GM23248 (cell line): ENCODE measurements around the gene ALDH1A3. TPM values are rescaled to one million over a fixed set of nuclear protein-coding genes. Genes with fewer than 3 reads are reported as not detected.

Experiments used
- DNase-seq: peaks from one replicate; pipeline ENCODE4 v3.0.0-alpha.2; 2015
- H2AFZ ChIP-seq: fragments of 200-600 bp; sonication (generic); 2 replicates; pipeline ENCODE4 v1.6.1; 2016; ENCODE audit warnings: antibody characterized with exemption
- H3F3A ChIP-seq: fragments of 200-600 bp; sonication (generic); 2 replicates; pipeline ENCODE4 v1.6.1; 2016; ENCODE audit warnings: mild to moderate bottlenecking, antibody characterized with exemption, mixed run types; ENCODE audit not compliant: insufficient read depth
- H3K27ac ChIP-seq: fragments of 200-600 bp; sonication (generic); 2 replicates; pipeline ENCODE4 v1.5.1; 2016; ENCODE audit warnings: mild to moderate bottlenecking
- H3K27me3 ChIP-seq: fragments of 200-600 bp; sonication (generic); replicated peaks from 2 replicates; pipeline ENCODE4 v1.6.1; 2016; ENCODE audit warnings: mild to moderate bottlenecking; ENCODE audit not compliant: insufficient read depth
- H3K36me3 ChIP-seq: fragments of 200-600 bp; sonication (generic); 2 replicates; pipeline ENCODE4 v1.6.1; 2016; ENCODE audit warnings: low read depth, mild to moderate bottlenecking
- H3K4me1 ChIP-seq: fragments of 200-600 bp; sonication (generic); 2 replicates; pipeline ENCODE4 v1.6.1; 2016; ENCODE audit warnings: mild to moderate bottlenecking; ENCODE audit not compliant: insufficient read depth
- H3K4me2 ChIP-seq: fragments of 200-600 bp; sonication (generic); one replicate; pipeline ENCODE4 v1.6.1; 2016; ENCODE audit warnings: mild to moderate bottlenecking; ENCODE audit not compliant: unreplicated experiment
- H3K4me3 ChIP-seq: fragments of 200-600 bp; sonication (generic); 2 replicates; pipeline ENCODE4 v1.5.1; 2016; ENCODE audit warnings: mild to moderate bottlenecking
- H3K79me2 ChIP-seq: fragments of 200-600 bp; sonication (generic); 2 replicates; pipeline ENCODE4 v1.6.1; 2016; ENCODE audit warnings: mild to moderate bottlenecking; ENCODE audit not compliant: insufficient read depth
- H3K9ac ChIP-seq: fragments of 200-600 bp; sonication (generic); 2 replicates; pipeline ENCODE4 v1.6.1; 2016; ENCODE audit warnings: mild to moderate bottlenecking
- H3K9me2 ChIP-seq: fragments of 200-600 bp; sonication (generic); 2 replicates; pipeline ENCODE4 v1.6.1; 2016; ENCODE audit warnings: mixed run types, mild to moderate bottlenecking, moderate library complexity; ENCODE audit not compliant: insufficient read depth
- H3K9me3 ChIP-seq: fragments of 200-600 bp; sonication (generic); one replicate; pipeline ENCODE4 v1.6.1; 2017; ENCODE audit warnings: low read depth
- H4K20me1 ChIP-seq: fragments of 200-600 bp; sonication (generic); 2 replicates; pipeline ENCODE4 v1.6.0; 2016; ENCODE audit not compliant: insufficient read depth
- EZH2 ChIP-seq: fragments of 200-600 bp; sonication (generic); IDR thresholded peaks from 2 replicates; pipeline ENCODE4 v1.6.1; 2018; ENCODE audit warnings: antibody characterized with exemption, mild to moderate bottlenecking; ENCODE audit not compliant: insufficient read depth, poor library complexity, severe bottlenecking
- EZH2phosphoT487 ChIP-seq: fragments of 200-600 bp; sonication (generic); IDR thresholded peaks from 2 replicates; pipeline ENCODE4 v1.6.1; 2018; ENCODE audit warnings: antibody characterized with exemption, moderate library complexity, mild to moderate bottlenecking, low read depth; ENCODE audit not compliant: insufficient read depth
- WGBS, 2 experiments: methylation state at CpG; one replicate each; pipeline ENCODE4 v1.1.6; 2015 to 2017; ENCODE audit warnings: low lambda C conversion rate in 2 of 2, low coverage in 1 of 2; ENCODE audit errors: missing lambda C conversion rate in 2 of 2; 5-methylcytosine and 5-hydroxymethylcytosine counted together
- in situ Hi-C: fragments of 300-500 bp; cut with MboI; formaldehyde crosslinking; loops from 2 replicates; pipeline ENCODE4 v1.15.0; 2020
- polyA plus RNA-seq: library from polyadenylated mRNA; unstranded; fragments of >200 nt; fragmentation: Nextera tagmentation; extraction: Ambion mirVana; gene quantifications from 2 replicates; pipeline ENCODE4 v1.2.1, GENCODE V29; 2016
- total RNA-seq: library from RNA; depleted of rRNA; stranded (reverse); fragments of >200 nt; shearing (Covaris generic); gene quantifications from 2 replicates; pipeline ENCODE4 v1.2.3, GENCODE V29; 2014

ALDH1A3 gene
- total and polyA plus RNA-seq, 2 experiments from 2014 or later: 4.8 to 9.9 TPM

- Histone ChIP-seq H3K9me3 (no peaks in the 10 kb centered on the region), H3K9me2 (no peaks in the 10 kb centered on the region), H3K4me2 (peak overlapping the region; percentile 76), H2AFZ (peak overlapping the region; percentile 100), H3K9ac (peak overlapping the region; percentile 71), H3K79me2 (no peaks in the 10 kb centered on the region), H3K4me3 (peak overlapping the region; percentile 64), H4K20me1 (no peaks in the 10 kb centered on the region), H3K4me1 (peaks cover 9% of the 10 kb centered on the region; the same call in 1 of the 2 replicates), H3F3A (peaks cover 10% of the 10 kb centered on the region; the same call in 1 of the 2 replicates), H3K27ac (peak overlapping the region; percentile 63), H3K36me3 (no peaks in the 10 kb centered on the region), H3K27me3 (no peaks in the 10 kb centered on the region)
- in situ Hi-C loops: loop anchor here (25.0 kb wide), 1 partner anchor 360 kb away; the partner anchor contains the start of gene CHSY1
- no peak for DNase-seq
- no peak for TF ChIP-seq EZH2phosphoT487
- TF ChIP-seq EZH2: no peak
- WGBS, 2 experiments: 53 to 57% methylated on average over 14 of the region's 14 CpGs
Measured at GRCh38 chr15:100901702-100902435, 22.2 kb downstream of the ALDH1A3 start.

- in situ Hi-C loops: loop anchor here (25.0 kb wide), 1 partner anchor 360 kb away; the partner anchor contains the start of gene CHSY1
- Histone ChIP-seq H3K27me3 (no peaks in the 10 kb centered on the region), H3K79me2 (no peaks in the 10 kb centered on the region), H3K9ac (peak overlapping the region; percentile 71), H3K4me3 (peak overlapping the region; percentile 64), H3K4me1 (peaks cover 9% of the 10 kb centered on the region; the same call in 1 of the 2 replicates), H3K9me2 (no peaks in the 10 kb centered on the region), H2AFZ (peak overlapping the region; percentile 100), H3K27ac (peak overlapping the region; percentile 63), H4K20me1 (no peaks in the 10 kb centered on the region), H3F3A (peaks cover 10% of the 10 kb centered on the region; the same call in 1 of the 2 replicates), H3K4me2 (peak overlapping the region; percentile 76), H3K36me3 (no peaks in the 10 kb centered on the region), H3K9me3 (no peaks in the 10 kb centered on the region)
- WGBS, 2 experiments: 12 to 14% methylated on average over 22 of the region's 22 CpGs
- peak; percentile 90 for DNase-seq
- TF ChIP-seq EZH2 (no peak), EZH2phosphoT487 (no peak)
Measured at GRCh38 chr15:100902436-100903167, 23.0 kb downstream of the ALDH1A3 start.

GRCh38 chr15:100903168-100903554 lies 23.5 kb downstream of the ALDH1A3 start:
- no peaks in the 10 kb centered on the region for H3K36me3 ChIP-seq
- no peak for DNase-seq
- H3F3A ChIP-seq: peaks cover 10% of the 10 kb centered on the region; the same call in 1 of the 2 replicates
- H3K27me3 ChIP-seq: no peaks in the 10 kb centered on the region
- no peak overlapping the region for H3K9ac ChIP-seq
- in situ Hi-C loops: loop anchor here (25.0 kb wide), 1 partner anchor 359 kb away; the partner anchor contains the start of gene CHSY1
- 63 to 66% methylated on average over 3 of the region's 3 CpGs for WGBS, 2 experiments
- no peaks in the 10 kb centered on the region for H3K9me3 ChIP-seq
- peak overlapping the region; percentile 100 for H2AFZ ChIP-seq
- no peak overlapping the region for H3K4me3 ChIP-seq
- H3K9me2 ChIP-seq: no peaks in the 10 kb centered on the region
- H3K4me1 ChIP-seq: peaks cover 9% of the 10 kb centered on the region; the same call in 1 of the 2 replicates
- 0 out of 2 replicates have a peak overlapping the region, but pooled peaks have one; percentile 63 for H3K27ac ChIP-seq
- TF ChIP-seq EZH2 (no peak), EZH2phosphoT487 (no peak)
- H4K20me1 ChIP-seq: no peaks in the 10 kb centered on the region
- no peak overlapping the region for H3K4me2 ChIP-seq
- H3K79me2 ChIP-seq: no peaks in the 10 kb centered on the region

- no peak overlapping the region for H2AFZ ChIP-seq
- DNase-seq: no peak
- no peaks in the 10 kb centered on the region for H3K27me3 ChIP-seq
- H3K27ac ChIP-seq: no peak overlapping the region
- 84 to 92% methylated on average over 8 of the region's 8 CpGs for WGBS, 2 experiments
- no peaks in the 10 kb centered on the region for H3K79me2 ChIP-seq
- peaks cover 10% of the 10 kb centered on the region; the same call in 1 of the 2 replicates for H3F3A ChIP-seq
- H3K4me1 ChIP-seq: peaks cover 9% of the 10 kb centered on the region; the same call in 1 of the 2 replicates
- H3K36me3 ChIP-seq: no peaks in the 10 kb centered on the region
- no peaks in the 10 kb centered on the region for H4K20me1 ChIP-seq
- H3K9me2 ChIP-seq: no peaks in the 10 kb centered on the region
- in situ Hi-C loops: loop anchor here (25.0 kb wide), 1 partner anchor 356 kb away; the partner anchor contains the start of gene CHSY1
- H3K9me3 ChIP-seq: no peaks in the 10 kb centered on the region
- H3K9ac ChIP-seq: no peak overlapping the region
- no peak overlapping the region for H3K4me2 ChIP-seq
- TF ChIP-seq EZH2: no peak
- TF ChIP-seq EZH2phosphoT487: no peak
- no peak overlapping the region for H3K4me3 ChIP-seq
Measured at GRCh38 chr15:100905850-100906249, 26.2 kb downstream of the ALDH1A3 start.
